CD4-positive, alpha-beta T cell treated with Interleukin-10 for 1 hour (primary cell): Measurements from ENCODE around the gene SLC34A3.
"Not testable (repeated sequence)": the region's sequence is repeated elsewhere in the genome, so short reads cannot be mapped to it uniquely, and the experiment has no call there.

Experiments used
- DNase-seq: peaks from one replicate; pipeline ENCODE4 v3.0.0-alpha.2; 2020

Gene SLC34A3

DNA sequence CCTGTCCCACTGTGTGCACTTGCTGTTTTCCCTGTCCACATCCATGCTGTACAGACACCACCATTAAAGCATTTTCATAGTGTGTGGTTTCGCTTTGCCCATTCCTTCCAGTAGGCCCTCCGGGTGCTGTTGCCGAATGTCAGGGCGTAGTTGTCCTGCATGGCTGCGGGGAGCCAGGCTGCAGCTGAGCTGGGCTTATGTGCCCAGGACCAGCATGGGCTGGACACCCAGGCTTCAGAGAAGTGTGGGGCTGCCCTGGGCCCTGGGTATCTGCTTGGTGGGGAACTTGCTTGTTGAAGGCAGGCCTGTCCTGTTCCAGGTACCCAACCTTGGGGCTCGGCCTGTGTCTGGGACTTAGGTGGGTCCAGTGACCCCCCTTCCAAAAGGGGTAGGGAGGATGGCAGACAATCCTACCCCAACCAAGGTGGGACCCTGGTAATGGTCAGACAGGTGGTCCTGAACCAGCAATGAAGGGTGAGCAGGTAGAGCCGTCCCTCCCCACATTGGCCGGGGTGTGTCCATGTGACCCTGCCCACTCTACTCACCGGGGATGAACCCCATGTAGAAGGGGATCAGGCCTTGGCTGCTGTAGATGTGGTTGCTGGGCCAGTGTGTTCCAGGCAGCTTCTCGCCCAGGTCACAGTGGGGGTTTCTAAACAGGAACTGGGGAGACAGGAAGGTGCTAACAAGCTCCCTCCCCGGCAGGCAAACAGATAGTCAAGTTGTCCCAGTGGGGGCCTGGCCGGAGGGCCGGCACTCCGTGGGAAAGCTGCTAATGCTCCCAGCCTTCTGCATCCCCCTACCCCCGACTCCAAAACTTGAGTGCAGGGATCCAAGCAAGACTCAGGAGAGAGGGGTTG is 13.2 kb downstream of the SLC34A3 start:
- no peak for DNase-seq

DNA sequence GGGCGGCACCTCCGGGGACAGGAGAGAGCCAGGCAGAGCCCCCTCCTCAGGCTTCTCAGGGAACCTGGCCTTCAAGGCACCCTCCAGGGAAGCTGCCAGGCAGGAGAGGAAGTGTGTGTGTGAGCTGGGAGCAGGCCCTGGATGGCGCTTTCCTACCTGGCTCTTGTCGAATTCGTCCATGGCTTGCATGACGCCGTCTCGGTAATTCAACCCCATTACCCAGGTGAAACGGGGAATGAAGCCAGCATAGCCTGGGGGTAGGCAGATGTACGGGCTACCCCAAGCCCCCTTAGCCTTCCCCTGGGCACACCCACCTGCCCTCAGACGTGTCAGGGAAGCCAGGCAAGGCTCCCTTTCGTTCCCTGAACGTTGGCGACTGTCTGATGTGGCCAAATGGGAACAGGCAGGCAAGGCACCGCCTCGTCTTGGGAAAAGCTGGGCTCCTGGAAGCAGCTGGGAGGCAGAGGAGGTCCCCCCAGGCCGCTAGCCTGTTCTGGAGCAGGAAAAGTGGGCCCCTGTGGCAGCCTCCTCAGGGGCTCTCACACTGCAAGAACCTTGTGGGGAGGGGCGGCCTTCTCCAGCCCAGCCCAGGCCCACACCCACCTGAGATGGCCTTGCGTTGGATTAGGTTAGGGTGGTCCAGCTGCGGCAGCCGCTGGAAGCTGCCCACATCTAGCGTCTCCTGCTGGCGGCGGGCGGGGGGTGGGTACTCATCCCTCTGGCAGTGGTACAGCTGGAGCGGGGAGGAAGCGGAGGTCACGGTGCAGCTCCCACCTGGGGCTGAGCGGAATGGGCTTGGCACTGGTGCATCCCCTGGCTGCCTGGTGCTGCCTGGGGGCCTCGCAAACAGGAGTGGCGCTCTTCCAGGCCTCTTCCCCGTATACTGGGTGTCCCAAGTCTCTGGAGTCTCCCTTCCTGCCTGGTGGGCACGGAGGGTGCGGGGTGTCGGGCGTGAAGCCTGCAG is 14.1 kb downstream of the SLC34A3 start:
- DNase-seq = no peak

DNA sequence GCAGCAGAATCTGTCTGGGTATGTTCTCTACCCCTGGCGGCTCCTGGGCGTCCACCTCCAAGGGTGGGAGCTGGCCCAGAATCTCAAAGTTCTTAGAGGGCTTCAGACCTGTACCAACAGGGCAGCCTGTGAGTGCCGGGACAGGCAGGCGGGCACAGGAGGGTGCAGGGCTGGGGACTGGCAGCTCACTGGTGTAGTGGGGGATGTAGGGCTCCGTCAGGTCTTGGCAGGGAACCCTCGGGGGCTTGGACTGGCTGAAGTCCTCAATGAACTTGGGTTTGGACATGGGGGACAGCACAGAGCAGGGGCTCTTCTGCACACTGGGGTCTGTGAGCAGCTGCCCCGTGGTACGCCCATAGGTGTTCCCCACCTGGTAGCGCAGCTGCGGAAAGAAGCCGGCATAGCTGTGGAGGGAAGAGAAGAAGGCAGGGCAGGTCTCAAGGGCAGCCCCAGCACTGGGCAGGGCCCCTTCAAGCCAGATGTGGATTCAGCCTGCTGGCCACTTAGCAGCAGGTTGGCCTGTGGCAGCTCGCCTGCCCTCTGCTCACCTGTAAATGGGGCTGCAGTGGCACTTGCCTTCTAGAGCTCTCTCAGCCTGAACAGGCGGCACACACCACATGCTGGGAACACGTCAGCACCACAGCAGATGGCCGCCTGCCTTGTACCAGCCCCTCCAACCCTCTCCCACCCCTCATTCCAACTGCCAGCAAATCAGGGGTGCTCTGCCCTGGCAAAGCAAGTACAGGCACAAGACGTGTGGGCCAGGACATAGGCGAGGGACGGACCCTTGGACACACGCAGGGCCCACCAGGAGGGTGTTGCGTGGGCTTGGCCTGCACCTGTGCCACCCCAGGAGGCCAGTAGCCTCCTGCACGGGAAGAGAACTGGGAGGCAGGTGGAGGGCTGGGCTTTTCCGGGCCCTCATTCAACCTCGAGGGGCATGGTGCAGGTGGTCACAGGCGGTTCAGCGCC is 15.0 kb downstream of the SLC34A3 start:
- no peak for DNase-seq

DNA sequence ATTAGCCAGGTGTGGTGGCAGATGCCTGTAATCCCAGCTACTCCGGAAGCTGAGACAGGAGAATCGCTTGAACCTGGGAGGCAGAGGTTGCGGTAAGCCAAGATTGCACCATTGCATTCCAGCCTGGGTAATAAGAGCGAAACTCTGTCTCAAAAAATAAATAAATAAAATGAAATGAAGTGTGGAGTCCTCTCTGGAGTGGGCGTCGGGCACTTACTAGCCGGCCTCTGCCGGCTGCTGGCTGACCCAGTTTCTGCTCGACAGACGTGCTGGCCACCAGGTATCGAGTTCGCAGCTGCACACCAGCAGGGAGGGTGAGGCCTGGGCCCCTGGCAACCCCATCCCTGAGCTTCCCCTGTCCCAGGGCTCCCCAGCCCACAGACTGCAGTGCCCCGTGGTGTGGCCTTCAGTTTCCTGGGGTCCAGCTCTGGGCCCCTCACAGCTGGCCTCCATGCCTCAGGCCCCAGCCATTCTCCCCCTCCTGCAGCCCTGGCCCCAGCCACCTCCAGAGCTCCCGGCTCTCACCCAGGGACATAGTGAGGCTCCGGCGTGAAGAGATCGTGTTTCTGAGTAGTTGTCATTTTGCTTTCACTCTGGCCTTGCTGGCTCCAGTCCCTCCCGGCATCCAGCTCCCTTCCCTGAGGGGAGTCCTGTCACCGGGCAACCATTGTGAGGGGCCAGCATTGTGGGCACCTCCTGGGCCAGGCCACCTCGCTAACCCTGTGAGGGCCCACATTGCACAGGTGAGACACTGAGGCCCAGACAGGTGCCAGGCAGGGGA is 16.6 kb downstream of the SLC34A3 start:
- no peak for DNase-seq

DNA sequence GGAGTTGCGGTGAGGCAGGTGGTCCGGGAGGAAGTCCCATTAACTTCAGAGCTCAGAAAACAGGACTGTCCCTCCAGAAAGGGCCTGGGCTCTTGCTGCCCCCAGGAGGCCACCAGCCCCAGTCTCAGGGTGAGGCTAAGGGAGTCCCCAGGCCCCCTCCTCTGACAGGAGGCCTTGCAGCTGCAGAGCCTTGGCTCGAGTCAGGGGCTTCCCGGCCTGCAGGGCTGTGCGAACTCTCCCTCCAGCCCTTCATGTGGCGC is 17.1 kb downstream of the SLC34A3 start:
- no peak for DNase-seq

DNA sequence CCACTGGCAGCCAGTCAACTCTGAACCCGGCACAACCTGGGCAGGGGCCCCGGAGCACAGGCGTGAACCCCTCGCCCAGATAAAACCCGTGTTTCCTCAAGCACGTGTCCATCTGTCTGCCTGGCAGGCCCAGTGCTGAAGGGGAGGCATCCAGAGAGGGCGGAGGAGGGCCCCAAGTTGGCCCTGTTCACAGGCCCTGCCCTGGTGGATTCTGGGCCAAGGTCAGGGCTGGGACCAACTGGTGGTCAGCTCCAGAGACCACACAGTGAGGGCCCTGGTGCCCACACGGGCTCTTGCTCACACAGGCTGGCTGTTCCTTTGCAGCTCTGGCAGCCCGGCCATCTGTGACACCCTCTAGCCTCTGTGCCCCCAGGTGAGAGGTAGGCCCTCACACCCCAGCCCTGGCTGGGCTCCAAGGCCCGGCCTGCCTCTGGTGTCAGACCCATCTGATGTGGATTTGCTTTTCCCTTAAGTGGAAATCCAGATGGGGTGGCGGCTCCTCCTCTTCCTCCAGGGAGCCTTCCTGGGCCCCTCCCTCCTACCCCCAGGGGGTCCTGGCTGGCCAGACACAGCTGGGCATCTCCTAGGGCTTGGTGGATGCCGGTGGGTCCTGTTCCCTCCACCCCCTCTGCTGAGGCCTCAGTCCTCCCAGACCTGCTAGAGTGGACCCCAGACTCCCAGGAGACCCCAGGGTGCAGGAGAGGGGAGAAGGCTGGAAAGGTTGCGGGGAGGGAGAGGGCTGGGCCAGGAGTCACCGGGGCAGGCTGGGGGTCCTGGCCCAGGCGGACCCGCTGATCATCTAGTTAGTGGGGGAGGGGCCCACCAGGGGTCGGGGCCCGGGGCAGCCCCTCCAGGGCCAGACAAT is 19.9 kb downstream of the SLC34A3 start:
- DNase-seq = no peak

DNA sequence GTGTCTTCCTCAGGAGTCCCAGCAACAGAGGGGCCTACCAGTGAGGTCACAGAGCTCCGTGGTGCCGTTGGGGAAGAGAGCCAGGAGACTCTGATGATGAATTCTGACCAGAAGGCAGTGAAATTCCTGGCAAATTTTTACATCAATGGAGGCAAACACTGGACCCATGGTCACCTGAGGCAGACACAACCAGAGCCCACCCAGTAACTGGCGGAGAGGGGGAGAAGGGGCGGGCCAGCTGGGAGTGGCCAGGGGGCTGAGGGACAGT is 20.4 kb downstream of the SLC34A3 start, which contains the start of gene STPG3:
STPG3 (plus strand) TSS at position 93 of the 268 bp plus-strand sequence; CDS start at position 94, 1 bp downstream.
- DNase-seq = no peak

DNA sequence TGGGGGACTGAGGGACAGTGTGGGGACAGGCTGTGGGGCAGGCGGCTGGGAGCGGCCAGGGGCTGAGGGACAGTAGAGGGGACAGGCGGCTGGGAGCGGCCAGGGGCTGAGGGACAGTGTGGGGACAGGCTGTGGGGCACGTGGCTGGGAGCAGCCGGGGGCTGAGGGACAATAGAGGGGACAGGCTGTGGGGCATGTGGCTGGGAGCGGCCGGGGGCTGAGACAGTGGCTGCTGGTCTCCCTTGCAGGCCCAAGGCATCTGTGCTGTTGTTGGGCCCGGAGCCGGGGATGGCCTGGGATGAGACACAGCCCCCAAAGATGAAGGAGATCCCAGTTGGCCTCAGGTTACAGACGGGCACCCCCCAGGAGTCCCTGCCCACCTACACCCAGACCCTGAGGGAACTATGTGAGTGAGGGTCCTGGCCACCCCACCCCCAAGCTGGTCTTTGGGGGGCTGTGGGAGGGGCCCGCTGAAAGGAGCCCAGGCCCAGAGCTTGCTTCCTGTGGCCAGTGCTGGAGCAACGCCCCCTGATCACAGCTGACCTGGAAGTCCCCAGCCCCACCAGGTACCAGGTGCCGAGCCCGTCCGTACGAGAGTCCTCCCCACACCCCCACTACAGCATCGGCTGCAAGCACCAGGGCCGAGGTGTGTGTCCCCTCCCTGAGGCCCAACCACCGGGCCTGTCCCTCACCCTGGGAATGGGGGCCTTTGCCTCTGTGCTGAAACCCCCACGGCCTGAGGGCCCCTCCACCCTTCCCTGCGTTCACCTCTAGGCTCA is 21.0 kb downstream of the SLC34A3 start:
- DNase-seq = no peak

DNA sequence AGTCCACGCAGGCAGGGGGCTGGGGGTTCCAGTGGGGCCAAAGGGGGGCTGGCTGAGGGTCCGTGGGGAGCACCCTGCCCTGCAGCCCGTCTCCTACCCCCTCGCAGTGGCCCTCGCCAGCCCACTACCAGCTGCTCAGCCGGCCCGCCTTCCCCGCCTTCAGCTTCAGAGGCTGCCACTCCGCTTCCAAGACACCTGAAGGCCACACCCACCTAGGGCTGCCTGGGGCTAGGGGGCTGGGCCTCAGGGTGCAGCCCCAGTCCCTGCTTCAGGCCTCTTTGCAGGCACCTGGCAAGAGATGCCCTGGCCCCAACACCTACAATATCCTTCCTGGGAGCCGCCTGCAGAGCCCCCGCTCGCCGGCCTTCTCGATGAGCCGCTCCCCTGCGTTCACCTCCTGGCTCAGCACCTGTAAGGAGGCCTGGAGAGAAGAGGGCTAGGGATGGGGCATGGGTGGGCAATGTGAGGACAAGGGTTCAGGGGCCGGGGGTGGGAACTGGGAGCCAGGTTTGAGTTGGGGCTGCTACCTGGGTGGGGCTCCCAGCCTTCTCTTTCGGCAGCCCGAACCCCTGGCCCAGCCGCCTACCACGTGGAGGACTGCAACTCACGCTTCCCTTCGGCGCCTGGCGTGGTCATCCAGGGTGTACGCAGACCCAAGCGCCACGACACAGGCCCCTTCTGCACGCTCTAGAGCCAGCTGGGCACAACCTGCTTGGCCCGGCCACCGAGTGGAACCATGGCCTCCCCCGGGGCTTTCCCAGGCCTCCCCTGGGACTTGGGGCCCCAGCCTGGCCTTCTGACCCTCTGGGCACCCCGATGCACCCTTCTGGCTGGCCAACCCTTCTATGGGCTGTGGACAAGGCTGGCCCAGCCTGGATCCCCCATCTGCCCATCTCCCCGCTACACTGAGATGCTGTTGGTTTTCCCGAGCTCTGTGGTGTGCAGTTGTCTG is 22.1 kb downstream of the SLC34A3 start:
- DNase-seq = no peak

DNA sequence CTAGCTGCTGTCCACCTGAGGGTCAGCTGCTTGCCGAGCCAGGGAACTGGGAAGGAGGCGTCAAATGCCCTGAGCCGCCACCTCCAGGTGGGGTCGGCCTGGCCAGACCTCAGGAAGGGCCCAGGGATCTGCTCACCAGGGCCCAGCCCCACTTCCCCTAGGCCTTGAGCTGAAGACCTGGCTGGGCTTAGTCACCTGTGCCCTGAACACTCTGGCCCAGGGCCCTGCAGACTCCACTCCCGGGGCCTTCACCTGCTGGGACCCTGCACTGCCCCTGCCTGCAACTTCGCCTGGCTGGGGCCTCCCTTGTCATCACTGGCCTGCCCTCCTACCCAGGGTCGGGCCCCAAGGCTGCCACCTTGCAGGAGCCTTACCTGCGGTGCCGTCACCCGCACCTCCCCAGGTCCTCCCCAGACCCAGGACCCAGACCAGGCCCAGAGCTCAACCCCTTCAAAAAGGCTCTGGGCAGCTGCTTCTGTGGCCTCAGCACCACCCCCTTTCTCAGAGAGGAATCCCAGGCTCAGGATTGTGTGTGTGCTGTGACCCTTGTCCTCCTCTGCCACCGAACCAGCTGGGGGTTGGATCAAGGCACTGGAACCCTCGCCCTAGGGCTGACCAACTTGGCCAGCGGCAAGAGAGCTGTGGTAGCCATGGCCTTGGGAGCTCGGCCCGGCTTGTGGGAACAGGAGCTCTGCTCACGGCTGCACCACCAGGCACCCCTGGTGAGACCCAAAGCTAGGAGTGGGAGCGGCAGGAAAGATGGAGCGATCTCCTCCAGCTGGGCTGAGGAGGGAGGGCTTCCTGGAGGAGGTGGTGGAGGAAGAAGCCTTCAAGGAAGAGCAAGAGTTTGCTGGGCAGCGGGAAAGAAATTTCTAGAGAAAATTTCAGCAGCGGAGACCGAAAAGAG is 23.3 kb downstream of the SLC34A3 start:
- DNase-seq = no peak

DNA sequence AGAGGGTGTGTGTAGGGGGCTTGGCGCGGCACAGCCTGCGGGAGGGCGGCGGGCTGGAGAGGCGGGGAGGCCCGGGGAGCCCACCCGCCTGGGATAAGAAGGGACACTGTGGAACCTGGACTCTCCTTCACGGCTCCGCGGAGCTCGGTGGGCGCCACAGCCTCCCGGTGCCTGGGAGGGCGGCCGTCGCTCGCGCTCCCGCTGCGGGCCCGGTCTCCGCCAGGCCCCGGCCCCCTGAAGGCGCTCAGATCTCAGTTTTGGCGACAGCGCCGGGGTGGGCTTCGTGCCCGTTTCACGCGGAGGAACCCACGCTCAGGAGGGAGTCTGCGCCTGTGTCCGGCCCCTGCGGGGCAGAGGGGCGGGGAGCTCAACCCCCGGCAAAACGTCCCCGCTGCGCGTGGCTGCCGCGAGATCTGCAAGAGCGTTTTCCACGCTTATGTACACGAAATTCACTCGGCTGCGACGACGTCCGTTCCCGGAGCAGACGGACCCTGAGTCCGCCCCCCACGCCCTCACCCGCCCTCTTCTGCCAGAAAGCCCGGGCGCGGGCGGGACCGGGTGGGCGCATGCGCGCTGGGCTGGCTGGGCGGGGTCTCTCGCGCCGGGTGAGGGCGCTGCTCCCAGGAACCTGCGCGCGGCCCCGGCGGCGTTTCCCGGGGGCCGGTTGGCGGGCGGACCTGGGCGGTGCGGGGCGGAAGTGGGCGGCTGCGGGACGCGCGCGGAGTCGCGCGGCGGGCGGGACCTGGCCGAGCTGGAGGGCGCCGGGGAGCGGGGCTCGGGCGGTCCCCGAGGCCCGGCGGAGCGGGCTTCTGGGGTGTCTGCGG is 24.1 kb downstream of the SLC34A3 start, which contains the start of gene NELFB:
NELFB (plus strand) TSS at position 704 of the 824 bp plus-strand sequence.
- peak; percentile 96 for DNase-seq

DNA sequence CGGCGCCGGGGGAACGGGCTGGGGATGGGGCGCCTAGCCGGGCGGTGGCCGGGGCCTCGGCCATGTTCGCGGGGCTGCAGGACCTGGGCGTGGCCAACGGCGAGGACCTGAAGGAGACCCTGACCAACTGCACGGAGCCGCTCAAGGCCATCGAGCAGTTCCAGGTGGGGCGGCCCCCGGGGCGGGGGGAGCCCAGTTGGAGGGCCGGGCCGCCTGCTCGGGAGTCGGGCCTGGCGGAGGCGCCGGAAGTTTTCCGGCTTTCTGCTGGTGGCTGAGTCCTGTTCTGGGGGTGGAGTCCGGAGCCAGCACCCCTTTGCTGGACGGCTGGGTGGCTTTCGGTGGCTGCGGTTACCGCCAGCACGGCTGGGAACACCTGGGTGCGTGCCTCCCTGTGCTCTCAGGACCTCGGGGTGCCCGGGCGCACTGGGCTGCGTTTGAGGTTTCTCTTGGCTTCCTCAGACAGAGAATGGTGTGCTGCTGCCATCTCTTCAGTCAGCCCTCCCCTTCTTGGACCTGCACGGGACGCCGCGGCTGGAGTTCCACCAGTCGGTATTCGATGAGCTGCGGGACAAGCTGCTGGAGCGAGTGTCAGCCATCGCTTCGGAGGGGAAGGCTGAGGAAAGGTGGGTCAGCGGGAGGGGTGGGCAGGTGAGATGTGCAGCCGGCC is 24.9 kb downstream of the SLC34A3 start:
- DNase-seq = no peak

DNA sequence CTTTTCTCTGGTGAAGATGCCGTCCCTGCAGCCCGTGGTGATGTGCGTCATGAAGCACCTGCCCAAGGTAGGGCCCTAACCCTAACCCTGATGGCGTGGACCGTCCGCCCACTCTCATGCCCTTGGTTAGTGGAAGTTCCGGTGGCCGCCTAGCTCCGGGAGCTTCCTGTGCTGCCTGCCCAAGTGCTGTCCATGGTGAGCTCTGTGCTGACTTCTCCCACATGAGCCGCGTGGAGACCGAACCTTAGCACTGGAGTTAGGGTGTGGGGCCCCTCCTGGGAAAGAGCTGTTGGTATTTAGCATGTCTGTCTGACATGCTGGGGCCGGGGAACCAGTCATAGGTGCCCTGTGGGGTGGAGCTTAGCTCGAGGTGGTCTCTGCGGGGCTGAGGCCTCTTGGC is 25.7 kb downstream of the SLC34A3 start:
- DNase-seq = no peak

DNA sequence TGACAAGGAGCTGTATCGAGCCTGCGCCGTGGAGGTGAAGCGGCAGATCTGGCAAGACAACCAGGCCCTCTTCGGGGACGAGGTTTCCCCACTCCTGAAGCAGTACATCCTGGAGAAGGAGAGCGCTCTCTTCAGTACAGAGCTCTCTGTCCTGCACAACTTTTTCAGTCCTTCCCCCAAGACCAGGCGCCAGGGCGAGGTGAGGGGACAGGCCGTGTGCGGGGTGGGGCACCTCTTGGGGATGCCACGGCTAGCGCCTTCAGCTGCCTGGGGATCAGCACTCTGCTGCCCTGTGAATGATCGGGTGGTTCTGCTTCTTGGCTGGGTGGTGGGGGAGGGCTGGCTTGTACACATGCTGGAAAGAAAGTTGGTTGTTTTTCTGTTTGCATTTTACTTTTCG is 26.2 kb downstream of the SLC34A3 start:
- DNase-seq = no peak

DNA sequence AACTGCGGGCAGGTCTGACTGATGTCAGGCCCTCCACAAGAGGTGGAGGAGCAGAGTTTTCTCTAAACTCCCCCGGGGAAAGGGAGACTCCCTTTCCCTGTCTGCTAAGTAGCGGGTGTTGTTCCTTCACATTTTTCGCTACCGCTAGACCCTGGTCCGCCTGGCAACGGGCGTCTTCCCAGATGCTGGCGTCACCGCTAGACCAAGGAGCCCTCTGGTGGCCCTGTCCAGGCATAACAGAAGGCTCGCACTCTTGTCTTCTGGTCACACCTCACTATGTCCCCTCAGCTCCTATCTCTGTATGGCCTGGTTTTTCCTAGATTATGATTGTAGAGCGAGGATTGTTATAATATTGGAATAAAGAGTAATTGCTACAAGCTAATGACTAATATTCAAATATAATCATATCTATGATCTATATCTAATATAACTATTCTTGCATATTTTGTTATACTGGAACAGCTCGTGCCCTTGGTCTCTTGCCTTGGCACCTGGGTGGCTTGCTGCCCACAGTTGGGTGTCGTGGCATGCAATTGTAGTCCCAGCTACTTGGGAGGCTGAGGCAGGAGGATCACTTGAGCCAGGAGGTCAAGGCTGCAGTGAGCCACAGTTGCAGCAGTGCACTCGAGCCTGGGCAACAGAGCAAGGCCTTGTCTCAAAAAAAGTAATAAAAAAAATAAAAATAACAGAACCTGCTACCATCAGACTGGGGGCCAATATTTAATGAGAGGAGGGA is 31.6 kb downstream of the SLC34A3 start:
- DNase-seq = not testable (repeated sequence)

DNA sequence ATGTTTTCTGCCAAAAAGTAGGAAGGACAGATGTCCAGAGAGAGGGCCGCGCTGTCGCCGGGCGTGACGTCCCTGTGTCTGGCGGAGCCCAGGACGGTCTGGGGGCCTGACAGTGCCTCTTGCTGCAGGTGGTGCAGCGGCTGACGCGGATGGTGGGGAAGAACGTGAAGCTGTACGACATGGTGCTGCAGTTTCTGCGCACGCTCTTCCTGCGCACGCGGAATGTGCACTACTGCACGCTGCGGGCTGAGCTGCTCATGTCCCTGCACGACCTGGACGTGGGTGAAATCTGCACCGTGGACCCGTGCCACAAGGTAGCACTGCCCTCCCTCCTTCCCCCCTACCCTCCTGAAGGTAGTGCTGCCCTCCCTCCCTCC is 32.2 kb downstream of the SLC34A3 start:
- no peak for DNase-seq
